Keratinocyte (primary cell): ENCODE data around the gene HSBP1.

ENCODE experiments used
- CTCF ChIP-seq, 3 experiments: IDR thresholded peaks in 1 of 3; conservative IDR thresholded peaks in 1 of 3; optimal IDR thresholded peaks in 1 of 3; 2 replicates in 2 of 3; 3 replicates in 1 of 3; pipeline versions ENCODE3 to v1.5.1; 2011; ENCODE audit warnings: low read length in 3 of 3, mild to moderate bottlenecking in 3 of 3, moderate library complexity in 2 of 3, control low read depth in 1 of 3, inconsistent platforms in 1 of 3; ENCODE audit not compliant: insufficient read depth in 2 of 3; ENCODE audit errors: extremely low read depth in 1 of 3
- EZH2 ChIP-seq: IDR thresholded peaks from one replicate; pipeline ENCODE4 v1.6.1; 2012; ENCODE audit warnings: inconsistent platforms, mild to moderate bottlenecking, low read length, moderate library complexity

- no peak for TF ChIP-seq EZH2
- peak; percentile 87 to 96 (median 90) for TF ChIP-seq CTCF (optimal IDR thresholded peaks at IDR 0.05 in 1 of 3, IDR thresholded peaks at IDR 0.05 in 1 of 3, conservative IDR thresholded peaks at IDR 0.05 in 1 of 3; ENCODE audit: extremely low read depth in 1 of 3, insufficient read depth in 2 of 3, low read length in 3 of 3)
These were observed 18.6 kb downstream of the HSBP1 start for GRCh38 chr16:83826146-83826913.
